PFSK-1 (cell line): ENCODE data around the gene GPAT2.

ENCODE experiments used
- REST ChIP-seq, 2 experiments: IDR thresholded peaks; 2 replicates each; pipeline versions ENCODE4 v1.6.1 to v1.8.0; 2011 to 2012; ENCODE audit warnings: low read depth in 2 of 2, low read length in 2 of 2, control low read depth in 1 of 2, inconsistent platforms in 1 of 2, mild to moderate bottlenecking in 1 of 2, moderate library complexity in 1 of 2; ENCODE audit not compliant: insufficient read depth in 1 of 2
- SIN3A ChIP-seq: IDR thresholded peaks from 2 replicates; pipeline ENCODE4 v1.6.1; 2012; ENCODE audit warnings: mild to moderate bottlenecking, low read length, moderate library complexity, borderline replicate concordance; ENCODE audit not compliant: insufficient read depth
- TAF1 ChIP-seq: IDR thresholded peaks from 2 replicates; pipeline ENCODE4 v1.6.1; 2012; ENCODE audit warnings: low read length, control low read depth, borderline replicate concordance; ENCODE audit not compliant: insufficient read depth

GRCh38 chr2:96025194-96025492 lies 9.6 kb downstream of the GPAT2 start:
- TF ChIP-seq SIN3A = no peak
- no peak for TF ChIP-seq REST (IDR thresholded peaks at IDR 0.05; ENCODE audit: insufficient read depth in 1 of 2, low read depth in 2 of 2, low read length in 2 of 2)
- TF ChIP-seq TAF1 = no peak
